A549 (cell line): ENCODE measurements around the gene RASSF8. TPM values are rescaled to one million over a fixed set of nuclear protein-coding genes. Genes with fewer than 3 reads are reported as not detected.

Source experiments
- ATAC-seq, 2 experiments: fragments of 200-7000 bp in 1 of 2; fragments of >200 bp in 1 of 2; cut with Nextera tagmentation in 1 of 2; cut with Tn5 transposase in 1 of 2; 3 replicates each; pipeline versions ENCODE4 v1.8.0 to v1.9.1; 2018 to 2020; ENCODE audit warnings: mild to moderate bottlenecking in 1 of 2, moderate library complexity in 1 of 2
- CTCF ChIA-PET: fragments of 300-600 bp; sonication (Branson Sonifier 250); formaldehyde crosslinking; extraction: SDS; loops from one replicate; lab custom pipeline; 2021; ENCODE audit warnings: antibody characterized with exemption, inconsistent platforms; lab: Yijun Ruan, JAX
- POLR2A ChIA-PET: fragments of 350-600 bp; formaldehyde crosslinking; extraction: SDS; loops from one replicate; lab custom pipeline; 2021; ENCODE audit warnings: antibody characterized with exemption, inconsistent platforms; lab: Yijun Ruan, JAX
- DNase-seq, 2 experiments: peaks; one replicate each; pipeline versions ENCODE4 v3.0.0 to v3.0.0-alpha.2; 2011 to 2016; ENCODE audit warnings: low read depth in 1 of 2, low spot score in 1 of 2
- FAIRE-seq: peaks from 2 replicates; lab custom pipeline; 2011; peaks lifted over from hg19 to GRCh38; lab: Jason Lieb, UNC
- H3K27ac ChIP-seq, 2 experiments: fragments of >200 bp; sonication (Bioruptor Twin); formaldehyde crosslinking; 3 replicates each; pipeline ENCODE4 v1.5.1; 2016 to 2017
- H3K4me1 ChIP-seq: fragments of >200 bp; sonication (Bioruptor Twin); formaldehyde crosslinking; 3 replicates; pipeline ENCODE4 v1.6.1; 2016
- H3K4me2 ChIP-seq: fragments of >200 bp; sonication (Bioruptor Twin); formaldehyde crosslinking; 3 replicates; pipeline ENCODE4 v1.6.1; 2016
- H3K4me3 ChIP-seq: fragments of >200 bp; sonication (Bioruptor Twin); formaldehyde crosslinking; 3 replicates; pipeline ENCODE4 v1.5.1; 2016
- H3K9me3 ChIP-seq: fragments of >200 bp; sonication (Bioruptor Twin); formaldehyde crosslinking; 3 replicates; pipeline ENCODE4 v1.6.1; 2016
- BCL3 ChIP-seq: fragments of >200 bp; sonication (Bioruptor Twin); formaldehyde crosslinking; IDR thresholded peaks from 3 replicates; pipeline ENCODE4 v1.6.1; 2016
- CBX8 ChIP-seq: fragments of 200-600 bp; sonication (generic); IDR thresholded peaks from 2 replicates; pipeline ENCODE4 v1.6.1; 2016
- EP300 ChIP-seq, 2 experiments: fragments of >200 bp; sonication (Bioruptor Twin); formaldehyde crosslinking; IDR thresholded peaks; 2 replicates in 1 of 2; 3 replicates in 1 of 2; pipeline ENCODE4 v1.6.1; 2016 to 2017
- ESRRA ChIP-seq: fragments of 150-350 bp; IDR thresholded peaks from 2 replicates; pipeline ENCODE4 v1.6.1; 2014; ENCODE audit warnings: mild to moderate bottlenecking, low read length, borderline replicate concordance
- FOSB ChIP-seq: fragments of 250-450 bp; sonication (Bioruptor Pico); IDR thresholded peaks from 2 replicates; pipeline ENCODE4 v1.5.0; 2020; ENCODE audit warnings: mild to moderate bottlenecking, moderate library complexity
- FOSL2 ChIP-seq, 2 experiments: fragments of 450-650 bp in 1 of 2; fragments of >200 bp in 1 of 2; sonication (Bioruptor Twin) in 1 of 2; formaldehyde crosslinking; IDR thresholded peaks; 2 replicates each; pipeline versions ENCODE4 v1.5.0 to v1.6.1; 2016 to 2020; ENCODE audit warnings: mild to moderate bottlenecking in 1 of 2, moderate library complexity in 1 of 2
- FOXS1 ChIP-seq: fragments of 250-450 bp; sonication (Bioruptor Pico); IDR thresholded peaks from 2 replicates; pipeline ENCODE4 v1.5.0; 2020; ENCODE audit warnings: mild to moderate bottlenecking, moderate library complexity
- GATA3 ChIP-seq: IDR thresholded peaks from 2 replicates; pipeline ENCODE4 v1.6.1; 2012; ENCODE audit warnings: borderline replicate concordance
- HDAC2 ChIP-seq: fragments of 200-600 bp; sonication (generic); IDR thresholded peaks from 2 replicates; pipeline ENCODE4 v1.6.1; 2016
- HES2 ChIP-seq: fragments of >200 bp; sonication (Bioruptor Twin); formaldehyde crosslinking; IDR thresholded peaks from 2 replicates; pipeline ENCODE4 v1.6.1; 2016
- HOXA7 ChIP-seq: fragments of 250-450 bp; sonication (Bioruptor Pico); IDR thresholded peaks from 2 replicates; pipeline ENCODE4 v1.5.0; 2020; ENCODE audit warnings: mild to moderate bottlenecking, moderate library complexity
- HOXB13 ChIP-seq: fragments of 250-450 bp; sonication (Bioruptor Pico); IDR thresholded peaks from 2 replicates; pipeline ENCODE4 v1.5.0; 2020; ENCODE audit warnings: low read depth, mild to moderate bottlenecking, moderate library complexity
- HOXB5 ChIP-seq: fragments of 250-450 bp; sonication (Bioruptor Pico); IDR thresholded peaks from 2 replicates; pipeline ENCODE4 v1.5.0; 2020; ENCODE audit warnings: mild to moderate bottlenecking, moderate library complexity
- KDM5A ChIP-seq: fragments of 200-600 bp; sonication (generic); IDR thresholded peaks from 2 replicates; pipeline ENCODE4 v1.6.1; 2016; ENCODE audit warnings: antibody characterized with exemption, mild to moderate bottlenecking
- MAX ChIP-seq: IDR thresholded peaks from 2 replicates; pipeline ENCODE4 v1.6.1; 2012
- NFE2L2 ChIP-seq: fragments of 150-350 bp; conservative IDR thresholded peaks from 2 replicates; pipeline ENCODE4 v1.6.1; 2014; ENCODE audit warnings: low read length
- NPAS2 ChIP-seq: fragments of 250-450 bp; sonication (Bioruptor Pico); IDR thresholded peaks from 2 replicates; pipeline ENCODE4 v1.8.0; 2022; ENCODE audit warnings: mild to moderate bottlenecking, moderate library complexity, borderline replicate concordance
- POLR2A ChIP-seq: IDR thresholded peaks from 2 replicates; pipeline ENCODE4 v1.6.1; 2012; ENCODE audit warnings: mild to moderate bottlenecking, low read length
- POLR2AphosphoS2 ChIP-seq: conservative IDR thresholded peaks from 2 replicates; pipeline ENCODE4 v1.6.1; 2012; ENCODE audit warnings: low read length, improper control_type of control experiment, inconsistent platforms
- RARB ChIP-seq: fragments of 250-450 bp; sonication (Bioruptor Pico); IDR thresholded peaks from 2 replicates; pipeline ENCODE4 v1.8.0; 2021; ENCODE audit warnings: mild to moderate bottlenecking, moderate library complexity
- RCOR1 ChIP-seq: fragments of 150-350 bp; IDR thresholded peaks from 2 replicates; pipeline ENCODE4 v1.6.1; 2014; ENCODE audit warnings: antibody characterized with exemption, low read length, low read depth
- RFX5 ChIP-seq: fragments of 450-650 bp; IDR thresholded peaks from 2 replicates; pipeline ENCODE4 v1.7.1; 2014; ENCODE audit warnings: antibody characterized with exemption, mild to moderate bottlenecking, moderate library complexity
- RNF2 ChIP-seq: fragments of 200-600 bp; sonication (generic); IDR thresholded peaks from 2 replicates; pipeline ENCODE4 v1.6.1; 2016; ENCODE audit warnings: low read depth, mild to moderate bottlenecking, antibody characterized with exemption, moderate library complexity, borderline replicate concordance
- SMC3 ChIP-seq: fragments of >200 bp; sonication (Bioruptor Twin); formaldehyde crosslinking; IDR thresholded peaks from 3 replicates; pipeline ENCODE4 v1.6.1; 2018; ENCODE audit warnings: inconsistent platforms
- TP53 ChIP-seq: fragments of 250-450 bp; sonication (Bioruptor Pico); IDR thresholded peaks from 2 replicates; pipeline ENCODE4 v1.5.0; 2021; ENCODE audit warnings: mild to moderate bottlenecking, moderate library complexity
- ZSCAN20 ChIP-seq: fragments of 250-450 bp; sonication (Bioruptor Pico); IDR thresholded peaks from 2 replicates; pipeline ENCODE4 v1.8.0; 2022; ENCODE audit warnings: mild to moderate bottlenecking, moderate library complexity
- WGBS: methylation state at CpG from one replicate; pipeline ENCODE4 v1.1.6; 2017; ENCODE audit errors: missing lambda C conversion rate; 5-methylcytosine and 5-hydroxymethylcytosine counted together
- polyA plus RNA-seq, 4 experiments: library from polyadenylated mRNA; depleted of rRNA in 3 of 4; stranded (reverse); fragments of >200 nt; fragmentation: RNase III in 1 of 4; extraction: RNeasy Plus Mini Kit Qiagen cat#74134 plus additional on column Dnase treatment in 1 of 4; gene quantifications; 2 replicates in 3 of 4; 3 replicates in 1 of 4; pipeline ENCODE4 v1.2.3, GENCODE V29; 2011 to 2017

Gene RASSF8
- polyA plus RNA-seq, 2 of the 4 experiments (the other 2 are of a cell fraction) = 5.7 to 8.7 TPM

GRCh38 chr12:26101350-26101734 lies 142.9 kb downstream of the RASSF8 start:
- Histone ChIP-seq H3K4me1 (0 out of 3 replicates have a peak, but pooled peaks cover 5% of the 10 kb centered on the region), H3K9me3 (no peaks in the 10 kb centered on the region), H3K4me3 (no peak overlapping the region), H3K4me2 (no peak overlapping the region), H3K27ac (no peak overlapping the region)
- POLR2A ChIA-PET = no interaction called here
- FAIRE-seq (no peak), ATAC-seq (no peak), DNase-seq (no peak)
- 38% methylated on average over 3 of the region's 3 CpGs for WGBS
- CTCF ChIA-PET = interaction anchor here (1.3 to 2.6 kb wide), 6 partner anchors 8 to 600 kb away, joined by 3 to 14 read pairs (median 6); no protein-coding TSS in a partner anchor
- TF ChIP-seq TP53 (CRISPR knock-in tag) = no peak
- no peak for TF ChIP-seq MAX
- no peak for TF ChIP-seq FOSB (CRISPR knock-in tag)
- TF ChIP-seq RFX5 = no peak
- no peak for TF ChIP-seq HOXB5
- no peak for TF ChIP-seq CBX8
- no peak for TF ChIP-seq RARB (CRISPR knock-in tag)
- no peak for TF ChIP-seq HDAC2
- no peak for TF ChIP-seq POLR2A
- no peak for TF ChIP-seq BCL3
- no peak for TF ChIP-seq HES2
- TF ChIP-seq HOXB13 = no peak
- TF ChIP-seq ZSCAN20 (CRISPR knock-in tag) = no peak
- TF ChIP-seq HOXA7 (CRISPR knock-in tag) = no peak
- no peak for TF ChIP-seq EP300 (IDR thresholded peaks at IDR 0.05)
- no peak for TF ChIP-seq NPAS2 (CRISPR knock-in tag)
- no peak for TF ChIP-seq NFE2L2

GRCh38 chr12:26101763-26102162 lies 143.3 kb downstream of the RASSF8 start:
- ChIA-PET CTCF (interaction anchor here (1.3 to 2.6 kb wide), 6 partner anchors 8 to 783 kb away, joined by 3 to 14 read pairs (median 6); no protein-coding TSS in a partner anchor), POLR2A (no interaction called here)
- Histone ChIP-seq H3K4me3 (no peak overlapping the region), H3K4me2 (no peak overlapping the region), H3K9me3 (no peaks in the 10 kb centered on the region), H3K4me1 (0 out of 3 replicates have a peak, but pooled peaks cover 5% of the 10 kb centered on the region), H3K27ac (no peak overlapping the region)
- DNase-seq = no peak
- TF ChIP-seq GATA3 (no peak), ZSCAN20 (CRISPR knock-in tag) (no peak), FOXS1 (CRISPR knock-in tag) (no peak), ESRRA (no peak), NFE2L2 (no peak), POLR2AphosphoS2 (no peak), KDM5A (no peak), HOXB5 (no peak), HES2 (no peak), NPAS2 (CRISPR knock-in tag) (no peak), RNF2 (no peak), SMC3 (no peak), FOSL2 (IDR thresholded peaks at IDR 0.05) (no peak), FOSL2 (CRISPR knock-in tag; IDR thresholded peaks at IDR 0.05) (no peak), RCOR1 (no peak)
- ATAC-seq = no peak
- 47% methylated on average over 4 of the region's 4 CpGs for WGBS
- no peak for FAIRE-seq
